Heart right ventricle (tissue), 16 donors: ENCODE data around the gene ACP7. TPM values are rescaled to one million over a fixed set of nuclear protein-coding genes. Genes with fewer than 3 reads are reported as not detected.

Source experiments
- ATAC-seq, 8 donors: fragments of 200-7000 bp; cut with Tn5 transposase; one replicate each; pipeline ENCODE4 v1.9.1; 2020; ENCODE audit warnings: mild to moderate bottlenecking in 8 of 8, moderate library complexity in 8 of 8, moderate number of reproducible peaks in 1 of 8
- DNase-seq, 2 donors: peaks; one replicate each; pipeline ENCODE4 v3.0.0-alpha.2; 2020
- H3K27ac ChIP-seq, 10 donors: fragments of 200-600 bp; sonication (generic) in 2 of 10; one replicate each; pipeline versions ENCODE4 v1.5.0 to v1.8.0; 2020 to 2022; ENCODE audit warnings: mild to moderate bottlenecking in 3 of 10
- H3K27me3 ChIP-seq, 7 donors: fragments of 200-600 bp; one replicate each; pipeline ENCODE4 v1.8.0; 2021 to 2022; ENCODE audit warnings: mild to moderate bottlenecking in 2 of 7
- H3K36me3 ChIP-seq, 9 donors: fragments of 200-600 bp; sonication (generic) in 1 of 9; one replicate each; pipeline versions ENCODE4 v1.5.0 to v1.8.0; 2020 to 2022; ENCODE audit warnings: mild to moderate bottlenecking in 2 of 9
- H3K4me1 ChIP-seq, 9 donors: fragments of 200-600 bp; sonication (generic) in 1 of 9; one replicate each; pipeline versions ENCODE4 v1.5.0 to v1.8.0; 2020 to 2022; ENCODE audit warnings: mild to moderate bottlenecking in 4 of 9
- H3K4me3 ChIP-seq, 10 donors: fragments of 200-600 bp; sonication (generic) in 2 of 10; one replicate each; pipeline versions ENCODE4 v1.5.0 to v1.8.0; 2020 to 2022; ENCODE audit warnings: mild to moderate bottlenecking in 7 of 10, moderate library complexity in 2 of 10
- H3K9me3 ChIP-seq, 11 donors: fragments of 200-600 bp in 10 of 11; sonication (generic) in 2 of 11; one replicate each; pipeline versions ENCODE4 v1.5.0 to v1.8.0; 2013 to 2022; ENCODE audit warnings: mild to moderate bottlenecking in 2 of 11, control low read depth in 1 of 11, moderate library complexity in 1 of 11
- CTCF ChIP-seq, 9 donors: fragments of 200-600 bp; sonication (generic) in 2 of 9; IDR thresholded peaks; one replicate each; pipeline versions ENCODE4 v1.5.0 to v1.8.0; 2021 to 2022; ENCODE audit warnings: antibody characterized with exemption in 9 of 9, mild to moderate bottlenecking in 5 of 9, moderate library complexity in 1 of 9
- WGBS, 2 donors: extraction: QIAGEN DNeasy Blood & Tissue Kit; methylation state at CpG; one replicate each; pipeline ENCODE4 v1.1.7; 2013; ENCODE audit warnings: inconsistent platforms in 1 of 2; 5-methylcytosine and 5-hydroxymethylcytosine counted together
- intact Hi-C, 10 donors: fragments of 100-400 bp; cut with DNase I; formaldehyde crosslinking; loops; one replicate each; pipeline versions ENCODE4 v1.11.1 to v1.14.2; 2022
- polyA plus RNA-seq, 2 donors: library from polyadenylated mRNA; stranded (reverse); fragments of 200-250 nt; gene quantifications; one replicate each; pipeline ENCODE4 v1.2.3, GENCODE V29; 2013
- total RNA-seq, 10 donors: library from RNA; stranded (reverse); fragmentation: NEBNext Ultra II Directional in 3 of 10; extraction: Animal tissue kit (Norgen Biotek cat#: 25700) in 3 of 10; gene quantifications; one replicate each; pipeline versions ENCODE4 v1.2.1 to v1.2.4, GENCODE V29; 2021 to 2023
- donor health status: Arrhythmogenic right ventricular cardiomyopathy.
- donor health status: ischemic (EF 13 %, LVEDD 7.1; RV severe dilation, severe dysfunction).
- donor health status: healthy with polysubstance abuse.
- donor health status: DM: no; HTN: yes; CAD: no.
- donor health status: DM: no; HTN: no; CAD: no.
- donor health status: ischemic (EF 25% LVEDD 6.9; RV normal size, moderate dysfunction).
- donor health status: ischemic (EF 25% LVEDD 5.7; RV mildly dilated, moderate dysfunction).
- donor health status: healthy.
- donor health status: DM: yes; HTN: yes; CAD: no.
- donor health status: Ischemic cardiomyopathy.
- donor health status: ischemic (EF 35%, LVEDD 5.7; RV mildly dilated, moderate dysfunction).
- donor health status: nonischemic (EF 11% LVEDD 7.7; RV severe dilation, severe dysfunction).
- donor health status: DM: yes; HTN: yes; CAD: no.
- donor health status: PGD.
- donor health status: ischemic (EF 29% LVEDD 5.4; RV normal size, mild dysfunction).
- donor health status: nonischemic (EF 23%, LVEDD 6.1; RV moderate dilation, normal function).

ACP7 gene
- total and polyA plus RNA-seq, 12 donors = not detected

GRCh38 chr19:39128516-39129079 is 44.4 kb downstream of the ACP7 start:
- DNase-seq (no peak), ATAC-seq (no peak)
- intact Hi-C loops = loop anchor here in 5 of 10 donors (5.0 to 10.0 kb wide), 3 partner anchors 214 to 406 kb away; partner anchors contain the start of genes EID2B (in 2 of the 5), SAMD4B (in 2 of the 5) and PLEKHG2 (in 1 of the 5)
- H3K4me1 ChIP-seq = peaks cover 7 to 85% (median 59%) of the 10 kb centered on the region in 9 donors
- 54 to 59% methylated on average over 6 of the region's 6 CpGs for WGBS, 2 donors
- H3K27me3 ChIP-seq = no peaks in the 10 kb centered on the region
- no peak overlapping the region for H3K27ac ChIP-seq
- no peak for TF ChIP-seq CTCF (IDR thresholded peaks at IDR 0.05)
- no peaks in the 10 kb centered on the region for H3K9me3 ChIP-seq
- H3K4me3 ChIP-seq = no peak overlapping the region
- H3K36me3 ChIP-seq = no peaks in the 10 kb centered on the region

- H3K27ac ChIP-seq = no peak overlapping the region
- no peaks in the 10 kb centered on the region for H3K9me3 ChIP-seq
- H3K4me1 ChIP-seq = peaks cover 7 to 89% (median 59%) of the 10 kb centered on the region in 9 donors
- TF ChIP-seq CTCF (IDR thresholded peaks at IDR 0.05) = no peak
- no peak for ATAC-seq
- 91 to 95% methylated on average over 11 of the region's 11 CpGs for whole genome bisulfite sequencing, 2 donors
- H3K4me3 ChIP-seq = no peak overlapping the region
- intact Hi-C loops = loop anchor here in 5 of 10 donors (5.0 to 10.0 kb wide), 3 partner anchors 213 to 406 kb away; partner anchors contain the start of genes EID2B (in 2 of the 5), SAMD4B (in 2 of the 5) and PLEKHG2 (in 1 of the 5)
- no peak for DNase-seq
- no peaks in the 10 kb centered on the region for H3K27me3 ChIP-seq
- H3K36me3 ChIP-seq = no peaks in the 10 kb centered on the region
Observed at GRCh38 chr19:39129116-39129515, 44.9 kb downstream of the ACP7 start.

GRCh38 chr19:39130337-39131254 is 46.4 kb downstream of the ACP7 start:
- ATAC-seq = peak in 6 of 8 donors; percentile 21 to 60 (median 47)
- Histone ChIP-seq H3K9me3 (no peaks in the 10 kb centered on the region), H3K4me1 (peaks cover 7 to 78% (median 51%) of the 10 kb centered on the region in 9 donors), H3K27me3 (no peaks in the 10 kb centered on the region), H3K36me3 (no peaks in the 10 kb centered on the region), H3K4me3 (peak overlapping the region in 1 of 10 donors; percentile 24), H3K27ac (peak overlapping the region in 7 of 10 donors; percentile 11 to 69 (median 37))
- intact Hi-C loops = no loop called here
- WGBS, 2 donors = 59 to 71% methylated on average over 22 of the region's 22 CpGs
- TF ChIP-seq CTCF (IDR thresholded peaks at IDR 0.05) = no peak
- DNase-seq = peak in 1 of 2 donors; percentile 32

GRCh38 chr19:39131255-39131755 is 47.1 kb downstream of the ACP7 start:
- Histone ChIP-seq H3K27me3 (no peaks in the 10 kb centered on the region), H3K9me3 (no peaks in the 10 kb centered on the region), H3K4me3 (peak overlapping the region in 1 of 10 donors; percentile 24), H3K36me3 (no peaks in the 10 kb centered on the region), H3K27ac (peak overlapping the region in 7 of 10 donors; percentile 11 to 73 (median 44)), H3K4me1 (peaks cover 7 to 76% (median 49%) of the 10 kb centered on the region in 9 donors)
- 40 to 41% methylated on average over 18 of the region's 18 CpGs for WGBS, 2 donors
- peak; percentile 67 to 75 for DNase-seq
- intact Hi-C loops = no loop called here
- no peak for TF ChIP-seq CTCF (IDR thresholded peaks at IDR 0.05)
- peak; percentile 59 to 82 (median 76) for ATAC-seq
